OCI-LY7 (cell line): ENCODE results near the gene ARHGEF17. TPM values are rescaled to one million over a fixed set of nuclear protein-coding genes. Genes with fewer than 3 reads are reported as not detected.

Source experiments
- BruUV-seq: library from RNA; stranded (reverse); fragments of 400-500 nt; replicated peaks from 2 replicates; lab custom pipeline; 2021; lab: Mats Ljungman, UMichigan
- CTCF ChIA-PET: fragments of 300-600 bp; sonication (Branson Sonifier 250); formaldehyde crosslinking; loops from one replicate; lab custom pipeline; 2022; ENCODE audit warnings: antibody characterized with exemption; ENCODE audit not compliant: unreplicated experiment; lab: Charles Lee
- POLR2A ChIA-PET: fragments of 300-600 bp; sonication (Branson Sonifier 250); formaldehyde crosslinking; loops from one replicate; lab custom pipeline; 2022; ENCODE audit warnings: antibody characterized with exemption; lab: Charles Lee
- DNase-seq: peaks from one replicate; pipeline ENCODE4 v3.0.0-alpha.2; 2015; ENCODE audit warnings: low spot score
- H2AFZ ChIP-seq: fragments of 200-600 bp; sonication (generic), shearing (Covaris generic); 2 replicates; pipeline ENCODE4 v1.6.1; 2014; ENCODE audit warnings: mild to moderate bottlenecking, antibody characterized with exemption, low read length, moderate library complexity
- H3K27ac ChIP-seq: fragments of 200-600 bp; sonication (generic); 2 replicates; pipeline ENCODE4 v1.5.1; 2014; ENCODE audit warnings: mixed run types, low read depth, mild to moderate bottlenecking, moderate library complexity, low read length, inconsistent platforms; ENCODE audit not compliant: poor library complexity, severe bottlenecking
- H3K36me3 ChIP-seq: fragments of 200-600 bp; sonication (generic); 2 replicates; pipeline ENCODE4 v1.6.1; 2014; ENCODE audit warnings: mild to moderate bottlenecking, antibody characterized with exemption, low read length, moderate library complexity, mixed read lengths; ENCODE audit not compliant: insufficient read depth
- H3K4me1 ChIP-seq: fragments of 200-600 bp; sonication (generic); 2 replicates; pipeline ENCODE4 v1.5.1; 2014; ENCODE audit warnings: mild to moderate bottlenecking, low read length; ENCODE audit not compliant: insufficient read depth, poor library complexity, severe bottlenecking
- H3K4me2 ChIP-seq: fragments of 200-600 bp; sonication (generic); 2 replicates; pipeline ENCODE4 v1.6.1; 2014; ENCODE audit warnings: mild to moderate bottlenecking, low read length
- H3K4me3 ChIP-seq: fragments of 200-600 bp; sonication (generic); 2 replicates; pipeline ENCODE4 v1.5.1; 2014; ENCODE audit warnings: mild to moderate bottlenecking, low read depth, low read length; ENCODE audit not compliant: poor library complexity, severe bottlenecking
- H3K79me2 ChIP-seq: fragments of 200-600 bp; sonication (generic); 2 replicates; pipeline ENCODE4 v1.6.1; 2016; ENCODE audit warnings: low read depth, mild to moderate bottlenecking, low read length, moderate library complexity, mixed read lengths; ENCODE audit not compliant: insufficient read depth
- H3K9me2 ChIP-seq: fragments of 200-600 bp; sonication (generic); 2 replicates; pipeline ENCODE4 v1.6.1; 2016; ENCODE audit warnings: mild to moderate bottlenecking, low read length, mixed read lengths; ENCODE audit not compliant: insufficient read depth
- H3K9me3 ChIP-seq: fragments of 200-600 bp; sonication (generic); 2 replicates; pipeline ENCODE4 v1.6.1; 2014; ENCODE audit warnings: mild to moderate bottlenecking, mixed run types, low read length, mixed read lengths
- H4K20me1 ChIP-seq: fragments of 200-600 bp; sonication (generic); 2 replicates; pipeline ENCODE4 v1.6.1; 2014; ENCODE audit warnings: mild to moderate bottlenecking, antibody characterized with exemption, low read length, moderate library complexity, mixed read lengths; ENCODE audit not compliant: insufficient read depth
- EZH2phosphoT487 ChIP-seq: fragments of 200-600 bp; sonication (generic); IDR thresholded peaks from 2 replicates; pipeline ENCODE4 v1.6.1; 2018; ENCODE audit warnings: low read depth, borderline replicate concordance, mild to moderate bottlenecking, mixed run types, antibody characterized with exemption, low read length, moderate library complexity, mixed read lengths
- intact Hi-C: fragments of 100-400 bp; cut with micrococcal nuclease; formaldehyde crosslinking; loops from one replicate; pipeline ENCODE4 v1.10.0; 2022; ENCODE audit not compliant: unreplicated experiment
- total RNA-seq, 2 experiments: library from RNA; depleted of rRNA in 1 of 2; stranded (reverse); fragments of >200 nt in 1 of 2; shearing (Covaris generic) in 1 of 2; gene quantifications; 2 replicates each; pipeline ENCODE4 v1.2.3, GENCODE V29; 2014 to 2022
- TF ChIP-seq, protein P1 (sequence below): fragments of 200-600 bp; sonication (generic); conservative IDR thresholded peaks from 2 replicates; pipeline ENCODE4 v1.5.1; 2014; ENCODE audit warnings: mild to moderate bottlenecking, antibody characterized with exemption, low read length, moderate library complexity, mixed read lengths

ARHGEF17 gene
- total RNA-seq, 2 experiments from 2014 or later = 0.19 to 1.4 TPM

DNA sequence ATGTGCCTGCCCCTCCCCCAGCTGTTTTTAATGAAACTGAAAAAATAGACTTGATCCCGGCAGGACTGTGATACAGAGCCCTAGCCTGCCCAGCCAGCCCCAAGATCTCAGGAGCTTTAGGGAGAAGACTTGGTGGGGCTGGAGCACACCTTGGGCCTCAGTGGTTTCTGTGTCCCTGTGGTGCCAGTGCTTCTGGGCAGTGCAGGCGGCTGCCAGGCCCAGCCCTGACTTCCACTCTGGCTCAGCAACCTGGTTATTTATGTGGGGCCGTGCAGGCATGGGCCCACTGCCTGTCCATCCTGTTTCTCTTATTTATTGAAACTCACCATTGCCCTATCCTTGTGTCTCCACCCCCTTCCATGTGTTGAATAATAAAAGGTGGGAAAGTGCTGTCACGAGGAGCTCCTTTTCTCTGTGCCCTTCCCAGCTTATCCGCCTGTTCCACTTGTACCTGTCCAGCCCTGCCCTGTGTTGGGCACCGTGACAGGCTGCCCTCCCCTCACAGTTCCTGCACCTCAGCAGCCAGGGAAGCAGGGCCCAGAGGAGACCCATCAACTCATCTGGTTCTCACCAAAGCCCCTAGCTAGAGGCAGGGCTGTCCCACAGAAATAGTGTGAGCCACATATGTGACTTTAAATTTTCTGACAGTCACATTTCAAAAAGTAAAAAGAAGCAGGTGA lies 88.3 kb downstream of the ARHGEF17 start:
- CTCF ChIA-PET = interaction anchor here (1.2 kb wide), 1 partner anchor 45 kb away, joined by 4 read pairs; no protein-coding TSS in a partner anchor
- Histone ChIP-seq H3K4me1 (no peaks in the 10 kb centered on the region), H3K4me2 (no peak overlapping the region), H3K36me3 (peaks cover 46% of the 10 kb centered on the region; the same call in 1 of the 2 replicates), H2AFZ (no peak overlapping the region), H3K9me3 (no peaks in the 10 kb centered on the region), H3K79me2 (no peaks in the 10 kb centered on the region), H3K27ac (no peak overlapping the region), H3K4me3 (no peak overlapping the region), H3K9me2 (no peaks in the 10 kb centered on the region), H4K20me1 (no peaks in the 10 kb centered on the region)
- intact Hi-C loops = no loop called here
- BruUV-seq = no TSS peak
- POLR2A ChIA-PET = interaction anchor here (0.5 to 0.7 kb wide), 2 partner anchors 10 to 19 kb away, joined by 3 read pairs; no protein-coding TSS in a partner anchor
- no peak for TF ChIP-seq EZH2phosphoT487
- TF ChIP-seq, protein P1, sequence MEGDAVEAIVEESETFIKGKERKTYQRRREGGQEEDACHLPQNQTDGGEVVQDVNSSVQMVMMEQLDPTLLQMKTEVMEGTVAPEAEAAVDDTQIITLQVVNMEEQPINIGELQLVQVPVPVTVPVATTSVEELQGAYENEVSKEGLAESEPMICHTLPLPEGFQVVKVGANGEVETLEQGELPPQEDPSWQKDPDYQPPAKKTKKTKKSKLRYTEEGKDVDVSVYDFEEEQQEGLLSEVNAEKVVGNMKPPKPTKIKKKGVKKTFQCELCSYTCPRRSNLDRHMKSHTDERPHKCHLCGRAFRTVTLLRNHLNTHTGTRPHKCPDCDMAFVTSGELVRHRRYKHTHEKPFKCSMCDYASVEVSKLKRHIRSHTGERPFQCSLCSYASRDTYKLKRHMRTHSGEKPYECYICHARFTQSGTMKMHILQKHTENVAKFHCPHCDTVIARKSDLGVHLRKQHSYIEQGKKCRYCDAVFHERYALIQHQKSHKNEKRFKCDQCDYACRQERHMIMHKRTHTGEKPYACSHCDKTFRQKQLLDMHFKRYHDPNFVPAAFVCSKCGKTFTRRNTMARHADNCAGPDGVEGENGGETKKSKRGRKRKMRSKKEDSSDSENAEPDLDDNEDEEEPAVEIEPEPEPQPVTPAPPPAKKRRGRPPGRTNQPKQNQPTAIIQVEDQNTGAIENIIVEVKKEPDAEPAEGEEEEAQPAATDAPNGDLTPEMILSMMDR = no peak
- DNase-seq = no peak

DNA sequence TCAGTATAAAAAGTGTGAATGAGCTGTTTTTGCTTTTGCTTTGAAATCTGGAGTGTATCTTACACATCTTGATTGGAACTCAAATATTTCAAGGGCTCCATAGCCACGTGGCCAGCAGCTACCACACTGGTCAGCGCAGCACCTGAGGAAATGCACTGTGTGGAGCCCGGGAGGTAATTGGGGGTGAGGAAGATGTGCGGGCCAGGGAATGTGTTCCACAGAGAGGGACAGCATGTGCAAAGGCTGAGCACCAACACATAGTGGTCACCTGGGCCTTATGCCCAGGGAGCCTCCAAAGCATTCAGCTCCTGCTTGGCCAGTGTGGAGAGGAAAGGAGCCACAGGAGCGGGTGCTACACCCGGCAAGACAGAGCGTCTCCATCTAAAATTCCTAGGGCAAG lies 88.9 kb downstream of the ARHGEF17 start:
- no peak overlapping the region for H3K4me2 ChIP-seq
- POLR2A ChIA-PET = interaction anchor here (0.7 kb wide), 1 partner anchor 71 kb away, joined by 3 read pairs; no protein-coding TSS in a partner anchor
- H3K9me2 ChIP-seq = no peaks in the 10 kb centered on the region
- CTCF ChIA-PET = interaction anchor here (1.2 kb wide), 1 partner anchor 46 kb away, joined by 4 read pairs; no protein-coding TSS in a partner anchor
- intact Hi-C loops = no loop called here
- no TSS peak for BruUV-seq
- no peaks in the 10 kb centered on the region for H3K4me1 ChIP-seq
- H3K36me3 ChIP-seq = peaks cover 46% of the 10 kb centered on the region; the same call in 1 of the 2 replicates
- H3K79me2 ChIP-seq = no peaks in the 10 kb centered on the region
- no peak for TF ChIP-seq EZH2phosphoT487
- TF ChIP-seq, protein P1 = no peak
- no peak for DNase-seq
- H3K4me3 ChIP-seq = no peak overlapping the region
- no peak overlapping the region for H2AFZ ChIP-seq
- no peaks in the 10 kb centered on the region for H3K9me3 ChIP-seq
- no peak overlapping the region for H3K27ac ChIP-seq
- no peaks in the 10 kb centered on the region for H4K20me1 ChIP-seq
